Heart left ventricle (tissue), 16 donors: Measurements from ENCODE around the gene NMRAL1. TPM values are rescaled to one million over a fixed set of nuclear protein-coding genes. Genes with fewer than 3 reads are reported as not detected.

Source experiments
- ATAC-seq, 4 donors: fragments of 200-7000 bp; cut with Tn5 transposase; one replicate each; pipeline ENCODE4 v1.9.1; 2020 to 2022; ENCODE audit warnings: moderate library complexity in 4 of 4, mild to moderate bottlenecking in 3 of 4, moderate number of reproducible peaks in 1 of 4
- DNase-seq, 5 donors: peaks; one replicate each; pipeline ENCODE4 v3.0.0-alpha.2; 2020
- H3K27ac ChIP-seq, 12 donors: fragments of 200-600 bp; sonication (generic) in 4 of 12; one replicate each; pipeline versions ENCODE4 v1.5.0 to v1.8.0; 2016 to 2022; ENCODE audit warnings: mild to moderate bottlenecking in 2 of 12
- H3K27me3 ChIP-seq, 9 donors: fragments of 200-600 bp; sonication (generic) in 2 of 9; one replicate each; pipeline versions ENCODE4 v1.5.1 to v1.8.0; 2016 to 2022; ENCODE audit warnings: mild to moderate bottlenecking in 3 of 9
- H3K36me3 ChIP-seq, 9 donors: fragments of 200-600 bp; sonication (generic) in 2 of 9; one replicate each; pipeline versions ENCODE4 v1.5.0 to v1.8.0; 2018 to 2022; ENCODE audit warnings: mild to moderate bottlenecking in 2 of 9
- H3K4me1 ChIP-seq, 12 donors: fragments of 200-600 bp; sonication (generic) in 4 of 12; one replicate each; pipeline versions ENCODE4 v1.5.0 to v1.8.0; 2016 to 2022; ENCODE audit warnings: mild to moderate bottlenecking in 3 of 12
- H3K4me3 ChIP-seq, 12 donors: fragments of 200-600 bp; sonication (generic) in 4 of 12; one replicate each; pipeline versions ENCODE4 v1.5.0 to v1.8.0; 2017 to 2022; ENCODE audit warnings: mild to moderate bottlenecking in 9 of 12, moderate library complexity in 4 of 12
- H3K9me3 ChIP-seq, 12 donors: fragments of 200-600 bp; sonication (generic) in 4 of 12; one replicate each; pipeline versions ENCODE4 v1.5.0 to v1.8.0; 2016 to 2022; ENCODE audit warnings: mild to moderate bottlenecking in 1 of 12
- POLR2A ChIP-seq, 2 donors: fragments of 450-650 bp; IDR thresholded peaks; one replicate each; pipeline ENCODE4 v1.6.1; 2017; ENCODE audit warnings: antibody characterized with exemption in 2 of 2, mild to moderate bottlenecking in 2 of 2, moderate library complexity in 2 of 2
- WGBS, 4 donors: extraction: QIAGEN DNeasy Blood & Tissue Kit in 2 of 4; methylation state at CpG; one replicate each; pipeline versions ENCODE4 v1.1.5 to v1.1.7; 2013 to 2018; 5-methylcytosine and 5-hydroxymethylcytosine counted together
- intact Hi-C, 10 donors: fragments of 100-400 bp; cut with DNase I; formaldehyde crosslinking; loops; one replicate each; pipeline versions ENCODE4 v1.11.1 to v1.14.2; 2022
- long read RNA-seq, 3 donors: library from polyadenylated mRNA; unstranded; transcript quantifications; one replicate each; pipeline ENCODE4 v2.0.0, GENCODE V29; 2020 to 2021
- polyA plus RNA-seq, 2 donors: library from polyadenylated mRNA; stranded (reverse); fragments of 200-250 nt; gene quantifications; one replicate each; pipeline ENCODE4 v1.2.3, GENCODE V29; 2013
- total RNA-seq, 9 donors: library from RNA; depleted of rRNA in 2 of 9; stranded (reverse); fragments of >200 nt in 2 of 9; fragmentation: NEBNext Ultra II Directional in 3 of 9; extraction: Animal tissue kit (Norgen Biotek cat#: 25700) in 3 of 9; gene quantifications; one replicate each; pipeline versions ENCODE4 v1.1.0 to v1.2.4, GENCODE V29; 2016 to 2023
- TF ChIP-seq, protein P1 (sequence below), 12 donors: fragments of 200-600 bp; sonication (generic) in 4 of 12; IDR thresholded peaks; one replicate each; pipeline versions ENCODE4 v1.5.0 to v1.8.0; 2018 to 2022; ENCODE audit warnings: antibody characterized with exemption in 12 of 12, mild to moderate bottlenecking in 5 of 12
- donor health status: ischemic (EF 13 %, LVEDD 7.1; RV severe dilation, severe dysfunction).
- donor health status: healthy with polysubstance abuse.
- donor health status: DM: no; HTN: yes; CAD: no.
- donor health status: DM: no; HTN: no; CAD: no.
- donor health status: ischemic (EF 25% LVEDD 6.9; RV normal size, moderate dysfunction).
- donor health status: ischemic (EF 25% LVEDD 5.7; RV mildly dilated, moderate dysfunction).
- donor health status: healthy.
- donor health status: DM: yes; HTN: yes; CAD: no.
- donor health status: ischemic (EF 35%, LVEDD 5.7; RV mildly dilated, moderate dysfunction).
- donor health status: nonischemic (EF 11% LVEDD 7.7; RV severe dilation, severe dysfunction).
- donor health status: DM: yes; HTN: yes; CAD: no.
- donor health status: PGD.
- donor health status: ischemic (EF 29% LVEDD 5.4; RV normal size, mild dysfunction).
- donor health status: nonischemic (EF 23%, LVEDD 6.1; RV moderate dilation, normal function).

The NMRAL1 gene
- 10 to 100 TPM; 12.0 to 47.5 (median 23.4) TPM for total RNA-seq
- 10 to 100 TPM; 25.4 to 28.0 TPM for polyA plus RNA-seq
- long read RNA-seq, donor 1, transcript NMRAL1-201 (6 exons, 1,376 nt), result minor isoform, 6 of 25 reads
- long read RNA-seq, donor 1, transcript NMRAL1-202 (6 exons, 1,233 nt), result major isoform, 9 of 25 reads
- long read RNA-seq, donor 1, partial matches to known transcripts, result 3 of 25 reads
- long read RNA-seq, donor 1, other reads (novel, unspliced or antisense), result 5 of 25 reads
- long read RNA-seq, donor 2, transcript NMRAL1-212 (6 exons, 1,240 nt), result minor isoform, 9 of 43 reads
- long read RNA-seq, donor 2, transcript NMRAL1-202 (6 exons, 1,233 nt), result minor isoform, 10 of 43 reads
- long read RNA-seq, donor 2, transcript NMRAL1-201 (6 exons, 1,376 nt), result major isoform, 13 of 43 reads
- long read RNA-seq, donor 2, partial matches to known transcripts, result 2 of 43 reads
- long read RNA-seq, donor 2, other reads (novel, unspliced or antisense), result 9 of 43 reads
- long read RNA-seq, donor 3, transcript NMRAL1-201 (6 exons, 1,376 nt), result minor isoform, 5 of 23 reads
- long read RNA-seq, donor 3, transcript NMRAL1-202 (6 exons, 1,233 nt), result major isoform, 9 of 23 reads
- long read RNA-seq, donor 3, transcript NMRAL1-212 (6 exons, 1,240 nt), result minor isoform, 5 of 23 reads
- long read RNA-seq, donor 3, partial matches to known transcripts, result 3 of 23 reads
- long read RNA-seq, donor 3, other reads (novel, unspliced or antisense), result 1 of 23 reads

DNA sequence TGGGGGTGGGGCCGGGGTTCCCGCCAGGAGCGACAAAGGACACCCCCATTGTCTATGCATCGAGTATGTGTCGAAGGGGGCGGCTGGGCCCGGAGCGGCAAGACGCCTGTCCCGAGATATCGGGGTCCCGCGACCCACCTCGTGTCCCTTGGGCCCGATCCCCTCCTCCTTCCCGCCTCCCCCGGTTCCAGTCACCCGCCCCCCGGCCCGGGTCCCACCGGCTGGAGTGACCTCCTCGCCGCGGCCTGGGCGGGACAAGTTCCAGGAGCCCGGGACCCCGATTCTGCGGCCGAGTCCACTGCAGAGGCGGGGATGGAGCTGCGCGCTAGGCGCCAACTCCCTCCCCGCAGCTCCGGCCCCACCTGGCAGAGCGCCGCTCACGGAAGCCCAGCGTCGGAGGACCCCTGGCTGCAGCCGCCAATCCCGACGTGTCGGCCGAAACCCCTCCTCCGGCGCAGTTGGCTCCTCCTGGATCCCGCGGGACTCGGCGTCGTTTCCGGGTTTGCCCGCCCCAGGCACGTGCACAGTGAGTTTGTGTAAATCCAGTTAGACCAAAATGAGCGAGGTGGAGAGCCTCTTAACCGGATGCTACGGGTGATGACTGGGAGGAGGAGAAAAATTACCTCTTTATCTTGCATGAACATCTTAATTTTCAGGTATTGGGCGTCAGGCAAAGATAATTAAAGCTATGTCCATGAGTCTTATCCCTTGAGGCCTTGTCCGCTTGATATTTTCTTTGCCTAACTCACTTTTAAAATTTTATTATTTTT is at the start of gene NMRAL1:
Gene NMRAL1, minus strand, starts transcription at position 434 of the 770 bp plus-strand sequence. CDS start 493 bp downstream, outside the sequence.
- DNase-seq (peak; percentile 86 to 94 (median 88)), ATAC-seq (peak; percentile 27 to 64 (median 38))
- H3K36me3 ChIP-seq, result peaks cover 0 to 9% (median under 1%) of the 10 kb centered on the region in 9 donors
- H3K27me3 ChIP-seq, result no peaks in the 10 kb centered on the region
- H3K4me3 ChIP-seq, result peak within 1 kb of the TSS; percentile 33 to 87 (median 70)
- H3K4me1 ChIP-seq, result peaks cover 0 to 47% (median 26%) of the 10 kb centered on the region in 12 donors
- peak within 1 kb of the TSS; percentile 30 to 87 (median 77) for H3K27ac ChIP-seq
- intact Hi-C loops, result no loop called here
- WGBS, 4 donors, result 3 to 6% (median 5%) methylated on average over 25 to 60 of the region's 60 CpGs
- TF ChIP-seq, protein P1, sequence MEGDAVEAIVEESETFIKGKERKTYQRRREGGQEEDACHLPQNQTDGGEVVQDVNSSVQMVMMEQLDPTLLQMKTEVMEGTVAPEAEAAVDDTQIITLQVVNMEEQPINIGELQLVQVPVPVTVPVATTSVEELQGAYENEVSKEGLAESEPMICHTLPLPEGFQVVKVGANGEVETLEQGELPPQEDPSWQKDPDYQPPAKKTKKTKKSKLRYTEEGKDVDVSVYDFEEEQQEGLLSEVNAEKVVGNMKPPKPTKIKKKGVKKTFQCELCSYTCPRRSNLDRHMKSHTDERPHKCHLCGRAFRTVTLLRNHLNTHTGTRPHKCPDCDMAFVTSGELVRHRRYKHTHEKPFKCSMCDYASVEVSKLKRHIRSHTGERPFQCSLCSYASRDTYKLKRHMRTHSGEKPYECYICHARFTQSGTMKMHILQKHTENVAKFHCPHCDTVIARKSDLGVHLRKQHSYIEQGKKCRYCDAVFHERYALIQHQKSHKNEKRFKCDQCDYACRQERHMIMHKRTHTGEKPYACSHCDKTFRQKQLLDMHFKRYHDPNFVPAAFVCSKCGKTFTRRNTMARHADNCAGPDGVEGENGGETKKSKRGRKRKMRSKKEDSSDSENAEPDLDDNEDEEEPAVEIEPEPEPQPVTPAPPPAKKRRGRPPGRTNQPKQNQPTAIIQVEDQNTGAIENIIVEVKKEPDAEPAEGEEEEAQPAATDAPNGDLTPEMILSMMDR (IDR thresholded peaks at IDR 0.05), result peak in 4 of 12 donors; percentile 14 to 36 (median 26)
- peak in 1 of 2 donors; percentile 46 for TF ChIP-seq POLR2A (IDR thresholded peaks at IDR 0.05)
- H3K9me3 ChIP-seq, result no peaks in the 10 kb centered on the region

DNA sequence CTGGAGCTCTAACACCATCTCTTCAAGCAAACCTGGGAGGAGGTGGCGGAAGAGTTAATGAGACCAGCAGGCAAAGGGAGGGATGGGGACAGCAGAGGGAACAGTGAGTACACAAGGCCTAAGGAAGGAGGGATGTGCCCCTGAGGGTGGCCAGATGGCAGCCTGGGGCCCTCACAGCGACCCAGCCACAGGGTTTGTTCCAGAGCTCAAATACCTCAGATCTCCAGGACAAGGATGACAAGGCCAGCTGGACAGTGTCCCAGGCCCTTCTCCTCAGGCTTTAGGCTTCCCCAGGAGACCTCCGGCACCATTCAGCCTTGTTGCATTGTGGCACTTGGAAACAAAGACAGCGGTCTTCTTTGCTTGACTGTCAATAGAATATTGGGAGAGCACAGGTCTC is 49.3 kb upstream of the NMRAL1 start:
- intact Hi-C loops, result no loop called here
- no peaks in the 10 kb centered on the region for H3K9me3 ChIP-seq
- no peak for TF ChIP-seq POLR2A (IDR thresholded peaks at IDR 0.05)
- TF ChIP-seq, protein P1 (IDR thresholded peaks at IDR 0.05), result no peak
- 67 to 95% (median 81%) methylated on average over 3 to 4 of the region's 4 CpGs for WGBS, 4 donors
- no peaks in the 10 kb centered on the region for H3K36me3 ChIP-seq
- ATAC-seq (peak in 1 of 4 donors; percentile 29), DNase-seq (no peak)
- H3K27ac ChIP-seq, result peak overlapping the region in 2 of 12 donors; percentile 13 to 17
- peaks cover 13 to 55% (median 35%) of the 10 kb centered on the region in 12 donors for H3K4me1 ChIP-seq
- H3K27me3 ChIP-seq, result no peaks in the 10 kb centered on the region
- H3K4me3 ChIP-seq, result no peak overlapping the region

DNA sequence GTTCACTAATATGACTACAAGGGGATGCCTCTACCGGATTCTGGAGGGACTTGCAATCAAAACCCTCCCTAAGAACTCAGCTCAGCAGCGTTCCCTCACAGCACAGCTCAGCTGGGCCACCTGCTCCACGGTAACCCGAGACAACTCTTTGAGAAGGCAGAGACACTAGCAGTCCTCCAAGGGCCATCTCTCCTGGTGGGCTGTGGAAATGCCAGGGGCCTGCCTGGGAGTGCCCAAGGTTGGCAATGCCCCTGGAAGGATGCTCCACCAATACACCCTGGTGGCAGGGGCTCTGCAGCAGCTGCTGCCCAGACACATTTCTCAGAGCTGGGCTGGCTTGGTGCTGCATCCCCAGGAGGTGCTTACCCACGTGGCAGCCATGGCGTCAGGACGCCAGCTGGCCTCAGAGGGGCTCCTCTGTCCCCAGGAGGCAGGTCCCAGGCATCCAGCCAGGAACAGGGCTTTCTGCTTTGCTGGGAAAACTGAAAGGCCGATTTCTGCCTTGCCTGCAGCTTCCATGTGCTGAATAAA is 47.7 kb upstream of the NMRAL1 start:
- H3K4me1 ChIP-seq, result peaks cover 13 to 60% (median 37%) of the 10 kb centered on the region in 12 donors
- no peak overlapping the region for H3K4me3 ChIP-seq
- ATAC-seq (peak; percentile 29 to 59 (median 50)), DNase-seq (peak in 2 of 5 donors; percentile 43 to 50)
- no peaks in the 10 kb centered on the region for H3K36me3 ChIP-seq
- no peak for TF ChIP-seq POLR2A (IDR thresholded peaks at IDR 0.05)
- TF ChIP-seq, protein P1 (IDR thresholded peaks at IDR 0.05), result no peak
- intact Hi-C loops, result no loop called here
- no peaks in the 10 kb centered on the region for H3K27me3 ChIP-seq
- H3K27ac ChIP-seq, result peak overlapping the region in 6 of 12 donors; percentile 4 to 41 (median 17)
- no peaks in the 10 kb centered on the region for H3K9me3 ChIP-seq
- 42 to 61% (median 52%) methylated on average over 5 to 8 of the region's 8 CpGs for WGBS, 4 donors
